Lower leg skin (tissue), 4 donors: Measurements from ENCODE around the gene FBLIM1. TPM values are rescaled to one million over a fixed set of nuclear protein-coding genes. Genes with fewer than 3 reads are reported as not detected.

Source experiments
- DNase-seq, 2 donors: peaks; one replicate each; pipeline ENCODE4 v3.0.0-alpha.2; 2019; ENCODE audit warnings: low spot score in 2 of 2
- H3K4me3 ChIP-seq: fragments of 200-600 bp; sonication (generic); 2 replicates; pipeline ENCODE4 v1.5.1; 2017; ENCODE audit warnings: mild to moderate bottlenecking, low read depth; ENCODE audit not compliant: poor library complexity, severe bottlenecking
- CTCF ChIP-seq, 3 donors: fragments of 450-650 bp; IDR thresholded peaks; one replicate each; pipeline ENCODE4 v1.5.1; 2016; ENCODE audit warnings: antibody characterized with exemption in 3 of 3, mild to moderate bottlenecking in 3 of 3, moderate library complexity in 2 of 3
- POLR2A ChIP-seq, 2 donors: fragments of 450-650 bp; IDR thresholded peaks; one replicate each; pipeline ENCODE4 v1.6.1; 2016 to 2017; ENCODE audit warnings: antibody characterized with exemption in 2 of 2, mild to moderate bottlenecking in 1 of 2, moderate library complexity in 1 of 2
- WGBS, 2 donors: methylation state at CpG; one replicate each; pipeline ENCODE4 v1.1.5; 2018; 5-methylcytosine and 5-hydroxymethylcytosine counted together
- intact Hi-C: fragments of 100-400 bp; cut with DNase I; formaldehyde crosslinking; loops from one replicate; pipeline ENCODE4 v1.15.0; 2023; ENCODE audit warnings: low total_unique reads
- total RNA-seq, 4 donors: library from RNA; depleted of rRNA; stranded (reverse); fragments of >200 nt; gene quantifications; one replicate each; pipeline ENCODE4 v1.1.0, GENCODE V29; 2016

The FBLIM1 gene
- total RNA-seq, 4 donors from 2014 or later: 11.5 to 41.7 (median 17.7) TPM

- intact Hi-C loops: no loop called here
- no peak for TF ChIP-seq CTCF (IDR thresholded peaks at IDR 0.05)
- no peak for TF ChIP-seq POLR2A (IDR thresholded peaks at IDR 0.05)
- no peak overlapping the region for H3K4me3 ChIP-seq
- no peak for DNase-seq
- WGBS, 2 donors: 88 to 90% methylated on average over 23 of the region's 23 CpGs
Observed at GRCh38 chr1:15727866-15728534, 30.6 kb upstream of the FBLIM1 start.

GRCh38 chr1:15728937-15729657 lies 29.5 kb upstream of the FBLIM1 start:
- DNase-seq: no peak
- no peak overlapping the region for H3K4me3 ChIP-seq
- TF ChIP-seq POLR2A (IDR thresholded peaks at IDR 0.05) (no peak), CTCF (IDR thresholded peaks at IDR 0.05) (no peak)
- intact Hi-C loops: no loop called here
- WGBS, 2 donors: 88 to 91% methylated on average over 20 to 22 of the region's 22 CpGs

- 90% methylated on average over 16 of the region's 16 CpGs for WGBS, 2 donors
- no peak overlapping the region for H3K4me3 ChIP-seq
- DNase-seq: no peak
- intact Hi-C loops: no loop called here
- TF ChIP-seq POLR2A (IDR thresholded peaks at IDR 0.05) (no peak), CTCF (IDR thresholded peaks at IDR 0.05) (no peak)
Observed at GRCh38 chr1:15730423-15730822, 28.2 kb upstream of the FBLIM1 start.

- intact Hi-C loops: no loop called here
- TF ChIP-seq CTCF (IDR thresholded peaks at IDR 0.05) (no peak), POLR2A (IDR thresholded peaks at IDR 0.05) (no peak)
- WGBS, 2 donors: 93 to 96% methylated on average over 5 to 16 of the region's 16 CpGs
- no peak for DNase-seq
- no peak overlapping the region for H3K4me3 ChIP-seq
Observed at GRCh38 chr1:15730936-15731335, 27.7 kb upstream of the FBLIM1 start.

GRCh38 chr1:15731735-15732685 lies 26.6 kb upstream of the FBLIM1 start:
- no peak for DNase-seq
- TF ChIP-seq CTCF (IDR thresholded peaks at IDR 0.05): no peak
- no peak for TF ChIP-seq POLR2A (IDR thresholded peaks at IDR 0.05)
- no peak overlapping the region for H3K4me3 ChIP-seq
- intact Hi-C loops: no loop called here
- 90 to 93% methylated on average over 37 to 38 of the region's 39 CpGs for WGBS, 2 donors
